ENCODE data around the gene STPG2. TPM values are rescaled to one million over a fixed set of nuclear protein-coding genes. Genes with fewer than 3 reads are reported as not detected.

The STPG2 gene
- total and polyA plus RNA-seq, 2 of the 4 experiments (the other 2 are of a cell fraction): not detected

DNA sequence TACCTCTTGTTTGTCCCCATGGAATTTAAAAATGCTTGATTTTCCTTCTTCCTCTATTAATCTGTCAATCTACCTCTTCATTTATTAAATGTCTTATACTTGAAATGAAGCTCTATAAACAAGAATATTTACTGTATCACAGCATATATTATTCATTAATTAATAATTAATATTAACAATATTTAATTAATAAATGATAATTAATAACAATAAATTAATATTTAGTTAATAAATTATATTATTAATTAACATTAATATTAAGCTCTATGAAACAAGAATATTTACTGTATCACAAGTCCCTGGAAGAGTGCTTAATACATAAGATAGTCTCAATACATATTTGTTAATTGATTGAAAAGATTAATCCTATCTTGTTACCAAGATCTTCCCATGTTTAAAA, 306.6 kb downstream of the STPG2 start:
- Histone ChIP-seq H3K27me3 (ENCODE audit: control insufficient read depth, insufficient read depth, low read length) (no peaks in the 10 kb centered on the region), H3K9me1 (ENCODE audit: insufficient read depth, low read length) (no peaks in the 10 kb centered on the region), H4K8ac (ENCODE audit: low read depth in 2 of 2, low read length in 2 of 2) (no peak overlapping the region), H2BK20ac (ENCODE audit: low read depth, low read length) (no peak overlapping the region), H3K36me3 (ENCODE audit: control insufficient read depth, insufficient read depth, low read length) (no peaks in the 10 kb centered on the region), H4K20me1 (ENCODE audit: insufficient read depth, low read length) (no peaks in the 10 kb centered on the region), H3K14ac (replicated peaks; ENCODE audit: low read depth, low read length) (no peak overlapping the region), H3K4me1 (ENCODE audit: control insufficient read depth, insufficient read depth, low read length) (no peaks in the 10 kb centered on the region), H3K9me3 (ENCODE audit: control insufficient read depth, insufficient read depth, low read length) (no peaks in the 10 kb centered on the region), H3K23ac (ENCODE audit: low read depth, low read length) (no peak overlapping the region), H4K91ac (ENCODE audit: insufficient read depth, low read depth, low read length) (no peak overlapping the region), H3K9ac (ENCODE audit: low read depth, low read length) (no peak overlapping the region), H3K18ac (ENCODE audit: low read depth, low read length) (no peak overlapping the region), H2BK120ac (ENCODE audit: low read depth, low read length) (no peak overlapping the region), H3K4ac (ENCODE audit: low read depth, low read length) (no peak overlapping the region), H3K4me2 (ENCODE audit: low read depth, low read length) (no peak overlapping the region), H2AFZ (replicated peaks; ENCODE audit: low read length, poor library complexity) (no peak overlapping the region), H3K79me1 (ENCODE audit: low read depth in 1 of 2, low read length in 2 of 2) (no peaks in the 10 kb centered on the region), H3K4me3 (ENCODE audit: insufficient read depth, low read depth, low read length) (no peak overlapping the region), H3K56ac (ENCODE audit: extremely low read depth, insufficient read depth, low read length) (no peak overlapping the region), H4K5ac (ENCODE audit: low read depth, low read length) (no peak overlapping the region), H2BK5ac (ENCODE audit: low read depth, low read length, poor library complexity, severe bottlenecking) (no peak overlapping the region), H3K27ac (ENCODE audit: insufficient read depth, low read length) (no peak overlapping the region), H2AK9ac (replicated peaks; ENCODE audit: low read depth, low read length, poor library complexity) (no peak overlapping the region), H2BK15ac (ENCODE audit: low read depth, low read length) (no peak overlapping the region), H2AK5ac (ENCODE audit: low read depth, low read length) (no peak overlapping the region)
- no peak for DNase-seq
- no peak for ATAC-seq (ENCODE audit: low read depth)
- no peak for TF ChIP-seq CTCF (conservative IDR thresholded peaks at IDR 0.05; ENCODE audit: low read depth, low read length)
- no peak for TF ChIP-seq FOS (IDR thresholded peaks at IDR 0.05; ENCODE audit: low read depth, low read length)
- no peak for TF ChIP-seq NFE2L2 (IDR thresholded peaks at IDR 0.05; ENCODE audit: low read depth, low read length)
- no peak for TF ChIP-seq POLR2A (IDR thresholded peaks at IDR 0.05; ENCODE audit: low read depth, low read length)
- TF ChIP-seq MAZ (IDR thresholded peaks at IDR 0.05; ENCODE audit: borderline replicate concordance, low read depth, low read length): no peak
- TF ChIP-seq, protein P1, sequence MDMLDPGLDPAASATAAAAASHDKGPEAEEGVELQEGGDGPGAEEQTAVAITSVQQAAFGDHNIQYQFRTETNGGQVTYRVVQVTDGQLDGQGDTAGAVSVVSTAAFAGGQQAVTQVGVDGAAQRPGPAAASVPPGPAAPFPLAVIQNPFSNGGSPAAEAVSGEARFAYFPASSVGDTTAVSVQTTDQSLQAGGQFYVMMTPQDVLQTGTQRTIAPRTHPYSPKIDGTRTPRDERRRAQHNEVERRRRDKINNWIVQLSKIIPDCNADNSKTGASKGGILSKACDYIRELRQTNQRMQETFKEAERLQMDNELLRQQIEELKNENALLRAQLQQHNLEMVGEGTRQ (IDR thresholded peaks at IDR 0.05; ENCODE audit: low read depth, low read length): no peak
- TF ChIP-seq MAFK (IDR thresholded peaks at IDR 0.05; ENCODE audit: low read depth, low read length): no peak
- no peak for TF ChIP-seq RAD21 (IDR thresholded peaks at IDR 0.05; ENCODE audit: low read length)
- no peak for TF ChIP-seq RFX5 (IDR thresholded peaks at IDR 0.05; ENCODE audit: low read depth, low read length)
- no peak for TF ChIP-seq CEBPB (IDR thresholded peaks at IDR 0.05; ENCODE audit: low read depth, low read length)
- TF ChIP-seq BHLHE40 (IDR thresholded peaks at IDR 0.05; ENCODE audit: low read depth, low read length): no peak
- no peak for TF ChIP-seq SMC3 (IDR thresholded peaks at IDR 0.05; ENCODE audit: low read depth, low read length)
- POLR2A ChIA-PET (ENCODE audit: unreplicated experiment): no interaction called here
- CTCF ChIA-PET: no interaction called here
- intact Hi-C loops (cut with micrococcal nuclease): no loop called here
- no TSS peak for BruUV-seq (replicated peaks)
- dilution Hi-C loops (cut with HindIII; ENCODE audit: low sequenced_read_pairs, unreplicated experiment): no loop called here
- in situ Hi-C loops (cut with MboI; ENCODE audit: low sequenced_read_pairs): no loop called here
